ENCODE results near the gene IGFN1.
"Not testable (repeated sequence)": the region's sequence is repeated elsewhere in the genome, so short reads cannot be mapped to it uniquely, and the experiment has no call there.

DNA sequence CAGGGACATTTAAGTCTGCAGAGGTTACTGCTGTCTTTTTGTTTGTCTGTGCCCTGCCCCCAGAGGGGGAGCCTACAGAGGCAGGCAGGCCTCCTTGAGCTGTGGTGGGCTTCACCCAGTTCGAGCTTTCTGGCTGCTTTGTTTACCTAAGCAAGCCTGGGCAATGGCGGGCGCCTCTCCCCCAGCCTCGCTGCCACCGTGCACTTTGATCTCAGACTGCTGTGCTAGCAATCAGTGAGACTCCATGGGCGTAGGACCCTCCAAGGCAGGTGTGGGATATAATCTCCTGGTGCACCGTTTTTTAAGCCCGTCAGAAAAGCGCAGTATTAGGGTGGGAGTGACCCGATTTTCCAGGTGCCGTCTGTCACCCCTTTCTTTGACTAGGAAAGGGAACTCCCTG is 49.0 kb downstream of the IGFN1 start:
- TF ChIP-seq, protein P1, sequence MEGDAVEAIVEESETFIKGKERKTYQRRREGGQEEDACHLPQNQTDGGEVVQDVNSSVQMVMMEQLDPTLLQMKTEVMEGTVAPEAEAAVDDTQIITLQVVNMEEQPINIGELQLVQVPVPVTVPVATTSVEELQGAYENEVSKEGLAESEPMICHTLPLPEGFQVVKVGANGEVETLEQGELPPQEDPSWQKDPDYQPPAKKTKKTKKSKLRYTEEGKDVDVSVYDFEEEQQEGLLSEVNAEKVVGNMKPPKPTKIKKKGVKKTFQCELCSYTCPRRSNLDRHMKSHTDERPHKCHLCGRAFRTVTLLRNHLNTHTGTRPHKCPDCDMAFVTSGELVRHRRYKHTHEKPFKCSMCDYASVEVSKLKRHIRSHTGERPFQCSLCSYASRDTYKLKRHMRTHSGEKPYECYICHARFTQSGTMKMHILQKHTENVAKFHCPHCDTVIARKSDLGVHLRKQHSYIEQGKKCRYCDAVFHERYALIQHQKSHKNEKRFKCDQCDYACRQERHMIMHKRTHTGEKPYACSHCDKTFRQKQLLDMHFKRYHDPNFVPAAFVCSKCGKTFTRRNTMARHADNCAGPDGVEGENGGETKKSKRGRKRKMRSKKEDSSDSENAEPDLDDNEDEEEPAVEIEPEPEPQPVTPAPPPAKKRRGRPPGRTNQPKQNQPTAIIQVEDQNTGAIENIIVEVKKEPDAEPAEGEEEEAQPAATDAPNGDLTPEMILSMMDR (IDR thresholded peaks at IDR 0.05): not testable (repeated sequence)
- not testable (repeated sequence) for TF ChIP-seq POLR2A, POLR2AphosphoS5 (IDR thresholded peaks at IDR 0.05)
